ENCODE results near the gene LRCH2.
"Not testable (repeated sequence)": the region's sequence is repeated elsewhere in the genome, so short reads cannot be mapped to it uniquely, and the experiment has no call there.

LRCH2 gene

GRCh38 chrX:115232933-115233496, 881 bp downstream of the LRCH2 start:
- H3K4me3 Mint-ChIP-seq = no peak overlapping the region
- no peak overlapping the region for H3K27ac Mint-ChIP-seq
- no peaks in the 10 kb centered on the region for H3K4me1 Mint-ChIP-seq
- CTCF ChIA-PET = no interaction called here
- peaks cover 21% of the 10 kb centered on the region for H3K27me3 Mint-ChIP-seq
- DNase-seq = no peak
- H3K9me3 Mint-ChIP-seq = no peaks in the 10 kb centered on the region
- no peaks in the 10 kb centered on the region for H3K36me3 Mint-ChIP-seq

- Mint-ChIP-seq H3K36me3 (no peaks in the 10 kb centered on the region), H3K27me3 (peaks cover 16% of the 10 kb centered on the region), H3K4me1 (no peaks in the 10 kb centered on the region), H3K9me3 (no peaks in the 10 kb centered on the region), H3K27ac (no peak overlapping the region), H3K4me3 (no peak overlapping the region)
- CTCF ChIA-PET = no interaction called here
- no peak for DNase-seq
Observed at GRCh38 chrX:115229337-115230003, 4.4 kb downstream of the LRCH2 start.

DNA sequence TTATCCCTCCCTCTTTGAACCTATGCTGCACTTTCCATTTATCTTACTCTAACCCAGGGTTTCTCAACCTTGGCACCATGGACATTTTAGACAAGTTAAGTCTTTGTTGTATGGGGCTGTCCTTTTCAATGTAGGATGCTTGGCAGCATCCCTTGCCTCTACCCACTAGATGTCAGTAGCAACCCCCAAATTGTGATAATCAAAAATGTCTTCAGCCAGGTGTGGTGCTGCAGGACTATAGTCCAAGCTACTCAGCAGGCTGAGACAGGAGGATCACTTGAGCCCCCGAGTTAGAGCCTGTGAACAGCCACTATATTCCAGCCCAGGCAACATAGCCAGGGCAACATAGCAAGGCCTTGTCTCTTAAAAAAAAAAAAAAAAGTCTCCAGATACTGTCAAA, 7.0 kb downstream of the LRCH2 start:
- Mint-ChIP-seq H3K9me3 (no peaks in the 10 kb centered on the region), H3K4me1 (no peaks in the 10 kb centered on the region), H3K4me3 (no peak overlapping the region), H3K27me3 (no peaks in the 10 kb centered on the region), H3K36me3 (no peaks in the 10 kb centered on the region), H3K27ac (no peak overlapping the region)
- no peak for DNase-seq
- CTCF ChIA-PET = no interaction called here

DNA sequence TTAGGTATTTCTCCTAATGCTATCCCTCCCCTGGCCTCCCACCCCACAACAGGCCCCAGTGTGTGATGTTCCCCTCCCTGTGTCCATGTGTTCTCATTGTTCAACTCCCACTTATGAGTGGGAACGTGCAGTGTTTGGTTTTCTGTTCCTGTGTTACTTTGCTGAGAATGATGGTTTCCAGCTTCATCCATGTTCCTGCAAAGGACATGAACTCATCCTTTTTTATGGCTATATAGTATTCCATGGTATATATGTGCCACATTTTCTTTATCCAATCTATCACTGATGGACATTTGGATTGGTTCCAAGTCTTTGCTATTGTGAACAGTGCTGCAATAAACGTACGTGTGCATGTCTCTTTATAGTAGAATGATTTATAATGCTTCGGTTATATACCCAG, 16.6 kb downstream of the LRCH2 start:
- H3K4me3 Mint-ChIP-seq, DNase-seq, H3K4me1 Mint-ChIP-seq, H3K36me3 Mint-ChIP-seq, H3K27ac Mint-ChIP-seq, H3K9me3 Mint-ChIP-seq, H3K27me3 Mint-ChIP-seq, CTCF ChIA-PET: not testable (repeated sequence)

DNA sequence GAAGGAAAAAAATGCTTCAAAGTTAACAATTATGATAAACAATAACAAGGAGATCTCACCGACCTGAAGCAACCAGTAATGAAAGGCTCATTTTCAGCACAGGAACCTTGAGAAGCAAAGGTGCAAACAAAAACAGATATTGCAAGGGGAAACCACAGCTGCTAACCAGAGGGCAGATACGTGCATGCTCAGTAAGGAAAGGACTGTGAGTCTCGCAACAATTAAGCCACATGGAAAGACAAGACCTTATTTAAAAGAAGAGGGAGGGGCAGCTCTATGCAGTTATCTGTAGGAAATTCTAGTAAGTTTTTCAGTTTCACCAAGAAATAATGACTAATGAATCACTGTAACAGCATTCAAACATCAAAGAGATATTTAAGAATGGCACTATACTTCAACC, 19.3 kb downstream of the LRCH2 start:
- Mint-ChIP-seq H3K36me3 (no peaks in the 10 kb centered on the region), H3K9me3 (no peaks in the 10 kb centered on the region), H3K4me3 (no peak overlapping the region), H3K27ac (no peak overlapping the region), H3K27me3 (no peaks in the 10 kb centered on the region), H3K4me1 (no peaks in the 10 kb centered on the region)
- DNase-seq = no peak
- CTCF ChIA-PET = no interaction called here

DNA sequence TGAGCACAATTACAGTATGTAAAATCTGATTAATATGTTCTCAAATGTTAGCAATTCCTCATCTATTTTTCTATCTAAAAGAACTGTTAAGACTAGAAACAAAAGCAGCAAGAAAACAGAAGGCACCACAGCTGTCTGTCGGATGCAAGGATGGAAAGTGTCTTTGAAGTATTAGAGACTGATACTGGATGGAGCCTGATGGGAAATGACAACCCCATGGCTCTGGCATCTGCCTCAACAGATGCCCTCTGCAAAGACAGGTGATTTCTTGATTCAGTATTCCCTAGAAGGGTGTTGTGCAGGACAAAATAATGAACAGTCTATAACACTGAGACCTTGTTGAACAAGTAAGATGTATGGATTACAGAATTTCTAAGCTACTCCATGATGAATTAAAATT, 19.7 kb downstream of the LRCH2 start:
- no peaks in the 10 kb centered on the region for H3K27me3 Mint-ChIP-seq
- H3K27ac Mint-ChIP-seq = no peak overlapping the region
- CTCF ChIA-PET = no interaction called here
- no peaks in the 10 kb centered on the region for H3K4me1 Mint-ChIP-seq
- H3K36me3 Mint-ChIP-seq = no peaks in the 10 kb centered on the region
- H3K9me3 Mint-ChIP-seq = no peaks in the 10 kb centered on the region
- DNase-seq = no peak
- H3K4me3 Mint-ChIP-seq = no peak overlapping the region

GRCh38 chrX:115209547-115209946, 24.3 kb downstream of the LRCH2 start:
- DNase-seq, H3K27me3 Mint-ChIP-seq, CTCF ChIA-PET, H3K4me3 Mint-ChIP-seq, H3K9me3 Mint-ChIP-seq, H3K36me3 Mint-ChIP-seq, H3K4me1 Mint-ChIP-seq, H3K27ac Mint-ChIP-seq: not testable (repeated sequence)

DNA sequence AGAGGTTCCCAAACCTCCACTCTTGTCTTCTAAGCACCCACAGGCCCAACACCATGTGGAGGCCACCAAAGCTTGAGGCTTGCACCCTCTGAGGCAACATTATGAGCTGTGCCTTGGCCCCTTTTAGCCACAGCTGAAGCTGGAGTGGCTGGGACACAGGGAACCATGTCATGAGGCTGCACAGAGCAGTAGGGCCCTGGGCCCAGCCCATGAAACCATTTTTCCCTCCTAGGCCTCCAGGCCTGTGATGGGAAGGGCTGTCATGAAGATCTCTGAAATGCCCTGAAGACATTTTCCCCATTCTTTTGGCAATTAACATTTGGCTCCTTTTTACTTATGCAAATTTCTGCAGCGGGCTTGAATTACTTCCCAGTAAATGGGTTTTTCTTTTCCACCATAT, 29.9 kb downstream of the LRCH2 start:
- Mint-ChIP-seq H3K27me3 (no peaks in the 10 kb centered on the region), H3K4me1 (no peaks in the 10 kb centered on the region), H3K4me3 (no peak overlapping the region), H3K27ac (no peak overlapping the region), H3K36me3 (no peaks in the 10 kb centered on the region), H3K9me3 (peaks cover 6% of the 10 kb centered on the region)
- DNase-seq = no peak
- CTCF ChIA-PET = no interaction called here

- Mint-ChIP-seq H3K27me3 (no peaks in the 10 kb centered on the region), H3K9me3 (peaks cover 5% of the 10 kb centered on the region), H3K4me1 (no peaks in the 10 kb centered on the region), H3K27ac (no peak overlapping the region), H3K4me3 (no peak overlapping the region), H3K36me3 (no peaks in the 10 kb centered on the region)
- no peak for DNase-seq
- CTCF ChIA-PET = no interaction called here
Observed at GRCh38 chrX:115192244-115192700, 41.6 kb downstream of the LRCH2 start.

DNA sequence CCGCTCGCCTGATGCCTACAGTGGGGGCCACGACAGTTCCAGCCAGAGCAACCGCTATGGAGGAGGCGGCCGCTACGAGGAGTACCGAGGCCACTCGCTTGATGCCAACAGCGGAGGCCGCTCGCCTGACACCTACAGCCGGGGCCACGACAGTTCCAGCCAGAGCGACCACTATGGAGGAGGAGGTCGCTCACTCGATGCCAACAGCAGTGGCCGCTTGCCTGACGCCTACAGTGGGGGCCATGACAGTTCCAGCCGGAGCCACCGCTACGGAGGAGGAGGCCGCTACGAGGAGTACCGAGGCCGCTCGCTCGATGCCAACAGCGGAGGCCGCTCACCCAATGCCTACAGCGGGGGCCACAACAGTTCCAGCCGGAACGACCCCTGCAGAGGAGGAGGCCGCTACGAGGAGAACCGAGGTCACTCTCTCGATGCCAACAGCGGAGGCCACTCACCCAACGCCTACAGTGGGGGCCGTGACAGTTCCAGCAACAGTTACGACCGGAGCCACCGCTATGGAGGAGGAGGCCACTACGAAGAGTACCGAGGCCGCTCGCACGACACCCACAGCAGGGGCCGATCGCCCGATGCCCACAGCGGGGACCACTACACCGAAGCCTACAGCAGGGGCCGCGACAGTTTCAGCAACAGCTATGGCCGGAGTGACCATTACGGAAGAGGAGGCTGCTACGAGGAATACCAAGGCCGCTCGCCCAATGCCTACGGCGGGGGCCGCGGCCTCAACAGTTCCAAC, 42.2 kb downstream of the LRCH2 start:
- Mint-ChIP-seq H3K36me3 (no peaks in the 10 kb centered on the region), H3K27me3 (no peaks in the 10 kb centered on the region), H3K9me3 (peaks cover 5% of the 10 kb centered on the region), H3K27ac (no peak overlapping the region), H3K4me1 (no peaks in the 10 kb centered on the region), H3K4me3 (no peak overlapping the region)
- DNase-seq = no peak
- CTCF ChIA-PET = no interaction called here

DNA sequence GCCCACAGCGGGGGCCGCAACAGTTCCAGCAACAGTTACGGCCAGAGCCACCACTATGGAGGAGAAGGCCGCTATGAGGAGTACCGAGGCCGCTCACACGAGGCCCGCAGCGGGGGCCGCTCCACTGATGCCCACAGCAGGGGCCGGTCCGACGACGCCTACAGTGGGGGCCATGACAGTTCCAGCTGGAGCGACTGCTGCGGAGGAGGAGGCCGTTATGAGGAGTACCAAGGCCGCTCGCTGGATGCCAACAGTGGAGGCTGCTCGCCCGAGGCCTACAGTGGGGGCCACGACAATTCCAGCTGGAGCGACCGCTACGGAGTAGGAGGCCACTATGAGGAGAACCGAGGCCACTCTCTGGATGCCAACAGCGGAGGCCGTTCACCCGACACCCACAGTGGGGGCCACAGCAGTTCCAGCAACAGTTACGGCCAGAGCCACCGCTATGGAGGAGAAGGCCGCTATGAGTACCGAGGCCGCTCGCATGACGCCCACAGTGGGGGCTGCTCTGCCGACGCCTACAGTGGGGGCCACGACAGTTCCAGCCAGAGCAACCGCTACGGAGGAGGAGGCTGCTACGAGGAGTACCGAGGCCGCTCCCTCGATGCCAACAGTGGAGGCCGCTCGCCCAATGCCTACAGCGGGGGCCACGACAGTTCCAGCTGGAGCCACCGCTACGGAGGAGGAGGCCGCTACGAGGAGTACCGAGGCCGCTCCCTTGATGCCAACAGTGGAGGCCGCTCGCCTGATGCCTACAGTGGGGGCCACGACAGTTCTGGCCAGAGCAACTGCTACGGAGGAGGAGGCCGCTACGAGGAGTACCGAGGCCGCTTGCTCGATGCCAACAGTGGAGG, 43.0 kb downstream of the LRCH2 start:
- H3K27ac Mint-ChIP-seq = no peak overlapping the region
- CTCF ChIA-PET = no interaction called here
- no peak for DNase-seq
- H3K9me3 Mint-ChIP-seq = peaks cover 5% of the 10 kb centered on the region
- no peaks in the 10 kb centered on the region for H3K36me3 Mint-ChIP-seq
- H3K4me1 Mint-ChIP-seq = no peaks in the 10 kb centered on the region
- no peaks in the 10 kb centered on the region for H3K27me3 Mint-ChIP-seq
- no peak overlapping the region for H3K4me3 Mint-ChIP-seq

- no peak for DNase-seq
- CTCF ChIA-PET = no interaction called here
- Mint-ChIP-seq H3K36me3 (no peaks in the 10 kb centered on the region), H3K4me3 (no peak overlapping the region), H3K27ac (no peak overlapping the region), H3K4me1 (no peaks in the 10 kb centered on the region), H3K9me3 (peaks cover 5% of the 10 kb centered on the region), H3K27me3 (no peaks in the 10 kb centered on the region)
Observed at GRCh38 chrX:115189646-115190635, 44.0 kb downstream of the LRCH2 start.

GRCh38 chrX:115189110-115189509, 44.8 kb downstream of the LRCH2 start, which contains the start of gene RBMXL3:
RBMXL3 (plus strand) TSS chrX:115189410; CDS start chrX:115189442, 32 bp downstream.
- peaks cover 5% of the 10 kb centered on the region for H3K9me3 Mint-ChIP-seq
- H3K4me3 Mint-ChIP-seq = no peak within 1 kb of the TSS
- no peaks in the 10 kb centered on the region for H3K4me1 Mint-ChIP-seq
- H3K27ac Mint-ChIP-seq = no peak within 1 kb of the TSS
- no peaks in the 10 kb centered on the region for H3K36me3 Mint-ChIP-seq
- no peak for DNase-seq
- H3K27me3 Mint-ChIP-seq = no peaks in the 10 kb centered on the region
- CTCF ChIA-PET = no interaction called here
